Ishikawa (cell line): Measurements from ENCODE around the gene SAMD14.

ENCODE experiments used
- CEBPB ChIP-seq: IDR thresholded peaks from 2 replicates; pipeline ENCODE4 v1.6.1; 2012
- CREB1 ChIP-seq: IDR thresholded peaks from 2 replicates; pipeline ENCODE4 v1.6.1; 2012; ENCODE audit warnings: low read depth
- EGR1 ChIP-seq: IDR thresholded peaks from 2 replicates; pipeline ENCODE4 v1.6.1; 2012
- EP300 ChIP-seq: IDR thresholded peaks from 2 replicates; pipeline ENCODE4 v1.6.1; 2012; ENCODE audit warnings: borderline replicate concordance
- FOXM1 ChIP-seq: IDR thresholded peaks from 2 replicates; pipeline ENCODE4 v1.6.1; 2012; ENCODE audit warnings: low read depth, borderline replicate concordance
- NFIC ChIP-seq: IDR thresholded peaks from 2 replicates; pipeline ENCODE4 v1.6.1; 2012
- RAD21 ChIP-seq: IDR thresholded peaks from 2 replicates; pipeline ENCODE4 v1.6.1; 2012; ENCODE audit warnings: low read depth
- TAF1 ChIP-seq: IDR thresholded peaks from 2 replicates; pipeline ENCODE4 v1.6.1; 2012; ENCODE audit warnings: low read depth, mild to moderate bottlenecking
- TCF12 ChIP-seq: IDR thresholded peaks from 2 replicates; pipeline ENCODE4 v1.6.1; 2012; ENCODE audit warnings: low read depth
- TEAD4 ChIP-seq: IDR thresholded peaks from 2 replicates; pipeline ENCODE4 v1.6.1; 2012
- YY1 ChIP-seq: IDR thresholded peaks from 2 replicates; pipeline ENCODE4 v1.6.1; 2012; ENCODE audit warnings: low read depth
- TF ChIP-seq, protein P1 (sequence below): IDR thresholded peaks from 2 replicates; pipeline ENCODE4 v1.6.1; 2012
- TF ChIP-seq, protein P2 (sequence below): IDR thresholded peaks from 2 replicates; pipeline ENCODE4 v1.6.1; 2012; ENCODE audit warnings: low read depth, mild to moderate bottlenecking

DNA sequence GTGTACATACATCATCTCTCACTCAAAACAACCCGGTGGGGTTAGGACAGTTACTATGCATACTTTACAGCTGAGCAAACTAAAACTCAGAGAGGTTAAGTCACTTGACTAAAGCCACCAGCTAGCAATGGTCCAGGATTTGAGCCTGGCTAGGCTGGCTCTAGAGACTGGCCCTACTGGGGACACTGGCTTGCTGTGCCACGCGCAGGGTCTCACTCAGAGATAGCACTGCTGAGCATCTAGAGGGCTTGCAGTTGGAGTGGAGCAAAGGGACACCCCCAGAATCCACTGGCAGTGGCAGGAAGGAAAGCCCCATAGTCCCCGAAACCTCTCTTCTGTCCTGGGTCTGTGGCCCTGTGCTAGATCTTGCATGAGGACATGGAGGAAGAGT, 11.1 kb downstream of the SAMD14 start:
- TF ChIP-seq NFIC = no peak
- TF ChIP-seq, protein P1, sequence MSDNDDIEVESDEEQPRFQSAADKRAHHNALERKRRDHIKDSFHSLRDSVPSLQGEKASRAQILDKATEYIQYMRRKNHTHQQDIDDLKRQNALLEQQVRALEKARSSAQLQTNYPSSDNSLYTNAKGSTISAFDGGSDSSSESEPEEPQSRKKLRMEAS = no peak
- TF ChIP-seq FOXM1 = no peak
- no peak for TF ChIP-seq TAF1
- no peak for TF ChIP-seq RAD21
- TF ChIP-seq TEAD4 = no peak
- TF ChIP-seq EGR1 = no peak
- TF ChIP-seq EP300 = no peak
- TF ChIP-seq, protein P2, sequence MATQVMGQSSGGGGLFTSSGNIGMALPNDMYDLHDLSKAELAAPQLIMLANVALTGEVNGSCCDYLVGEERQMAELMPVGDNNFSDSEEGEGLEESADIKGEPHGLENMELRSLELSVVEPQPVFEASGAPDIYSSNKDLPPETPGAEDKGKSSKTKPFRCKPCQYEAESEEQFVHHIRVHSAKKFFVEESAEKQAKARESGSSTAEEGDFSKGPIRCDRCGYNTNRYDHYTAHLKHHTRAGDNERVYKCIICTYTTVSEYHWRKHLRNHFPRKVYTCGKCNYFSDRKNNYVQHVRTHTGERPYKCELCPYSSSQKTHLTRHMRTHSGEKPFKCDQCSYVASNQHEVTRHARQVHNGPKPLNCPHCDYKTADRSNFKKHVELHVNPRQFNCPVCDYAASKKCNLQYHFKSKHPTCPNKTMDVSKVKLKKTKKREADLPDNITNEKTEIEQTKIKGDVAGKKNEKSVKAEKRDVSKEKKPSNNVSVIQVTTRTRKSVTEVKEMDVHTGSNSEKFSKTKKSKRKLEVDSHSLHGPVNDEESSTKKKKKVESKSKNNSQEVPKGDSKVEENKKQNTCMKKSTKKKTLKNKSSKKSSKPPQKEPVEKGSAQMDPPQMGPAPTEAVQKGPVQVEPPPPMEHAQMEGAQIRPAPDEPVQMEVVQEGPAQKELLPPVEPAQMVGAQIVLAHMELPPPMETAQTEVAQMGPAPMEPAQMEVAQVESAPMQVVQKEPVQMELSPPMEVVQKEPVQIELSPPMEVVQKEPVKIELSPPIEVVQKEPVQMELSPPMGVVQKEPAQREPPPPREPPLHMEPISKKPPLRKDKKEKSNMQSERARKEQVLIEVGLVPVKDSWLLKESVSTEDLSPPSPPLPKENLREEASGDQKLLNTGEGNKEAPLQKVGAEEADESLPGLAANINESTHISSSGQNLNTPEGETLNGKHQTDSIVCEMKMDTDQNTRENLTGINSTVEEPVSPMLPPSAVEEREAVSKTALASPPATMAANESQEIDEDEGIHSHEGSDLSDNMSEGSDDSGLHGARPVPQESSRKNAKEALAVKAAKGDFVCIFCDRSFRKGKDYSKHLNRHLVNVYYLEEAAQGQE = no peak
- TF ChIP-seq CEBPB = no peak
- no peak for TF ChIP-seq TCF12
- no peak for TF ChIP-seq YY1
- no peak for TF ChIP-seq CREB1
